Rectal smooth muscle tissue (tissue), 1 donor: ENCODE results near the gene DACT2.

Experiments used
- H3K27ac ChIP-seq: one replicate; pipeline ENCODE4 v1.7.0; 2013; ENCODE audit warnings: low read depth, low read length, inconsistent platforms
- H3K27me3 ChIP-seq: one replicate; pipeline ENCODE4 v1.7.0; 2013; ENCODE audit warnings: low read length; ENCODE audit not compliant: control insufficient read depth, insufficient read depth
- H3K36me3 ChIP-seq: one replicate; pipeline ENCODE4 v1.7.0; 2013; ENCODE audit warnings: low read length; ENCODE audit not compliant: control insufficient read depth, insufficient read depth
- H3K4me1 ChIP-seq: one replicate; pipeline ENCODE4 v1.7.0; 2013; ENCODE audit warnings: low read length; ENCODE audit not compliant: control insufficient read depth, insufficient read depth
- H3K4me3 ChIP-seq: one replicate; pipeline ENCODE4 v1.7.0; 2013; ENCODE audit warnings: low read length
- H3K9ac ChIP-seq: one replicate; pipeline ENCODE4 v1.7.0; 2013; ENCODE audit warnings: low read length

The DACT2 gene

GRCh38 chr6:168332020-168332419, 12.4 kb upstream of the DACT2 start:
- no peaks in the 10 kb centered on the region for H3K27me3 ChIP-seq
- H3K4me3 ChIP-seq: no peak overlapping the region
- H3K4me1 ChIP-seq: no peaks in the 10 kb centered on the region
- no peak overlapping the region for H3K9ac ChIP-seq
- no peak overlapping the region for H3K27ac ChIP-seq
- no peaks in the 10 kb centered on the region for H3K36me3 ChIP-seq

- Histone ChIP-seq H3K27ac (no peak overlapping the region), H3K36me3 (no peaks in the 10 kb centered on the region)
Measured at GRCh38 chr6:168331058-168331457, 11.5 kb upstream of the DACT2 start.

GRCh38 chr6:168330403-168330802, 10.8 kb upstream of the DACT2 start:
- no peak overlapping the region for H3K4me3 ChIP-seq
- H3K27me3 ChIP-seq: no peaks in the 10 kb centered on the region
- no peaks in the 10 kb centered on the region for H3K36me3 ChIP-seq
- H3K9ac ChIP-seq: no peak overlapping the region
- no peak overlapping the region for H3K27ac ChIP-seq
- H3K4me1 ChIP-seq: no peaks in the 10 kb centered on the region

More at GRCh38 chr6:168331058-168331457, 11.5 kb upstream of the DACT2 start:
- Histone ChIP-seq H3K4me1 (no peaks in the 10 kb centered on the region), H3K9ac (no peak overlapping the region), H3K27me3 (no peaks in the 10 kb centered on the region), H3K4me3 (no peak overlapping the region)

GRCh38 chr6:168328086-168328485, 8.5 kb upstream of the DACT2 start:
- Histone ChIP-seq H3K9ac (no peak overlapping the region), H3K4me3 (no peak overlapping the region), H3K27ac (no peak overlapping the region), H3K36me3 (no peaks in the 10 kb centered on the region), H3K4me1 (no peaks in the 10 kb centered on the region), H3K27me3 (no peaks in the 10 kb centered on the region)

GRCh38 chr6:168326294-168327261, 7.0 kb upstream of the DACT2 start:
- no peaks in the 10 kb centered on the region for H3K4me1 ChIP-seq
- no peak overlapping the region for H3K9ac ChIP-seq
- H3K36me3 ChIP-seq: no peaks in the 10 kb centered on the region
- H3K4me3 ChIP-seq: no peak overlapping the region
- no peak overlapping the region for H3K27ac ChIP-seq
- no peaks in the 10 kb centered on the region for H3K27me3 ChIP-seq

GRCh38 chr6:168322966-168323365, 3.4 kb upstream of the DACT2 start:
- H3K4me3 ChIP-seq: no peak overlapping the region
- no peak overlapping the region for H3K27ac ChIP-seq
- no peak overlapping the region for H3K9ac ChIP-seq
- peaks cover 4% of the 10 kb centered on the region for H3K27me3 ChIP-seq
- H3K4me1 ChIP-seq: no peaks in the 10 kb centered on the region
- H3K36me3 ChIP-seq: no peaks in the 10 kb centered on the region

GRCh38 chr6:168320634-168321033, 1.1 kb upstream of the DACT2 start:
- no peak overlapping the region for H3K27ac ChIP-seq
- no peaks in the 10 kb centered on the region for H3K36me3 ChIP-seq
- H3K4me3 ChIP-seq: no peak overlapping the region
- peaks cover 4% of the 10 kb centered on the region for H3K27me3 ChIP-seq
- H3K4me1 ChIP-seq: no peaks in the 10 kb centered on the region
- no peak overlapping the region for H3K9ac ChIP-seq

- no peaks in the 10 kb centered on the region for H3K36me3 ChIP-seq
- H3K27me3 ChIP-seq: peaks cover 4% of the 10 kb centered on the region
- peaks cover 3% of the 10 kb centered on the region for H3K4me1 ChIP-seq
- peak overlapping the region; percentile 47 for H3K4me3 ChIP-seq
- H3K27ac ChIP-seq: no peak overlapping the region
- no peak overlapping the region for H3K9ac ChIP-seq
Measured at GRCh38 chr6:168318579-168319278, 848 bp downstream of the DACT2 start.

- Histone ChIP-seq H3K27me3 (peaks cover 4% of the 10 kb centered on the region), H3K4me3 (no peak overlapping the region), H3K9ac (no peak overlapping the region), H3K36me3 (no peaks in the 10 kb centered on the region), H3K4me1 (peaks cover 3% of the 10 kb centered on the region), H3K27ac (no peak overlapping the region)
Measured at GRCh38 chr6:168318090-168318489, 1.5 kb downstream of the DACT2 start.

- Histone ChIP-seq H3K4me1 (peaks cover 3% of the 10 kb centered on the region), H3K9ac (no peak overlapping the region), H3K27me3 (peaks cover 4% of the 10 kb centered on the region), H3K36me3 (no peaks in the 10 kb centered on the region), H3K27ac (no peak overlapping the region), H3K4me3 (no peak overlapping the region)
Measured at GRCh38 chr6:168315596-168315995, 4.0 kb downstream of the DACT2 start.

- Histone ChIP-seq H3K4me3 (no peak overlapping the region), H3K4me1 (peaks cover 3% of the 10 kb centered on the region), H3K27ac (no peak overlapping the region), H3K9ac (no peak overlapping the region), H3K36me3 (no peaks in the 10 kb centered on the region), H3K27me3 (peaks cover 4% of the 10 kb centered on the region)
Measured at GRCh38 chr6:168314948-168315347, 4.6 kb downstream of the DACT2 start.

- Histone ChIP-seq H3K27ac (no peak overlapping the region), H3K9ac (no peak overlapping the region), H3K4me1 (peaks cover 3% of the 10 kb centered on the region)
Measured at GRCh38 chr6:168314021-168314420, 5.6 kb downstream of the DACT2 start.

More at GRCh38 chr6:168314021-168314420, 5.6 kb downstream of the DACT2 start:
- Histone ChIP-seq H3K36me3 (no peaks in the 10 kb centered on the region), H3K4me3 (no peak overlapping the region), H3K27me3 (peaks cover 3% of the 10 kb centered on the region)
